ENCODE results near the gene DMD.
"Not testable (repeated sequence)": the region's sequence is repeated elsewhere in the genome, so short reads cannot be mapped to it uniquely, and the experiment has no call there.

Gene DMD

GRCh38 chrX:32451954-32452695 lies 759.2 kb downstream of the DMD start:
- no peak for DNase-seq

GRCh38 chrX:32448945-32449344 lies 762.4 kb downstream of the DMD start:
- DNase-seq, result no peak

GRCh38 chrX:32448320-32448719 lies 763.0 kb downstream of the DMD start:
- no peak for DNase-seq

GRCh38 chrX:32447640-32448039 lies 763.7 kb downstream of the DMD start:
- DNase-seq, result no peak

GRCh38 chrX:32443841-32444240 lies 767.5 kb downstream of the DMD start:
- DNase-seq, result no peak

GRCh38 chrX:32421266-32421665 lies 790.1 kb downstream of the DMD start:
- no peak for DNase-seq

GRCh38 chrX:32408389-32408788 lies 803.0 kb downstream of the DMD start:
- DNase-seq, result peak; percentile 15

GRCh38 chrX:32397562-32398216 lies 813.7 kb downstream of the DMD start:
- DNase-seq, result no peak

- no peak for DNase-seq
Observed at GRCh38 chrX:32395878-32396277, 815.5 kb downstream of the DMD start.

- DNase-seq, result no peak
Observed at GRCh38 chrX:32392655-32393054, 818.7 kb downstream of the DMD start.

GRCh38 chrX:32370456-32371205 lies 840.7 kb downstream of the DMD start:
- DNase-seq, result no peak

- no peak for DNase-seq
Observed at GRCh38 chrX:32293962-32294700, 917.2 kb downstream of the DMD start.

- DNase-seq, result no peak
Observed at GRCh38 chrX:32289356-32289755, 922.0 kb downstream of the DMD start.

GRCh38 chrX:32281853-32282252 lies 929.5 kb downstream of the DMD start:
- DNase-seq, result no peak

GRCh38 chrX:32280921-32281320 lies 930.4 kb downstream of the DMD start:
- no peak for DNase-seq

- DNase-seq, result no peak
Observed at GRCh38 chrX:32280489-32280888, 930.9 kb downstream of the DMD start.

- DNase-seq, result no peak
Observed at GRCh38 chrX:32276153-32276552, 935.2 kb downstream of the DMD start.

GRCh38 chrX:32269866-32270265 lies 941.5 kb downstream of the DMD start:
- no peak for DNase-seq

GRCh38 chrX:32268207-32268606 lies 943.1 kb downstream of the DMD start:
- DNase-seq, result no peak

- no peak for DNase-seq
Observed at GRCh38 chrX:32267796-32268195, 943.6 kb downstream of the DMD start.

GRCh38 chrX:32246675-32247074 lies 964.7 kb downstream of the DMD start:
- DNase-seq, result not testable (repeated sequence)

- DNase-seq, result no peak
Observed at GRCh38 chrX:32195611-32196010, 1015.7 kb downstream of the DMD start.

GRCh38 chrX:32191316-32191715 lies 1020.0 kb downstream of the DMD start:
- no peak for DNase-seq
